ENCODE results near the gene XG.
"Not testable (repeated sequence)": the region's sequence is repeated elsewhere in the genome, so short reads cannot be mapped to it uniquely, and the experiment has no call there.

GRCh38 chrX:2799980-2800379, 48.1 kb downstream of the XG start:
- TF ChIP-seq POLR2AphosphoS5 (IDR thresholded peaks at IDR 0.05; ENCODE audit: insufficient read depth, low read depth, low read length); POLR2A (IDR thresholded peaks at IDR 0.05; ENCODE audit: low read depth, low read length); CTCF (IDR thresholded peaks at IDR 0.05; ENCODE audit: extremely low read depth in 1 of 2, insufficient read depth in 1 of 2, low read depth in 1 of 2, low read length in 2 of 2); EZH2 (IDR thresholded peaks at IDR 0.05; ENCODE audit: borderline replicate concordance, low read depth, low read length, severe bottlenecking); FOS (IDR thresholded peaks at IDR 0.05; ENCODE audit: borderline replicate concordance, insufficient read depth, low read length): not testable (repeated sequence)
- TF ChIP-seq, protein P1, sequence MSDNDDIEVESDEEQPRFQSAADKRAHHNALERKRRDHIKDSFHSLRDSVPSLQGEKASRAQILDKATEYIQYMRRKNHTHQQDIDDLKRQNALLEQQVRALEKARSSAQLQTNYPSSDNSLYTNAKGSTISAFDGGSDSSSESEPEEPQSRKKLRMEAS (IDR thresholded peaks at IDR 0.05; ENCODE audit: insufficient read depth, insufficient read length), result not testable (repeated sequence)
